HG03097 (cell line): ENCODE results near the gene TSC22D2.

Experiments
- ATAC-seq: cut with Tn5 transposase; IDR thresholded peaks from one replicate; pipeline ENCODE4 v1.9.1; 2021; ENCODE audit not compliant: unreplicated experiment, low FRiP score

The TSC22D2 gene

GRCh38 chr3:150411106-150411460, 3.0 kb downstream of the TSC22D2 start:
- ATAC-seq = no peak

- no peak for ATAC-seq
These were observed 3.4 kb downstream of the TSC22D2 start for GRCh38 chr3:150411546-150411945.

- ATAC-seq = no peak
These were observed 3.9 kb downstream of the TSC22D2 start for GRCh38 chr3:150411976-150412375.

GRCh38 chr3:150412561-150413231, 4.6 kb downstream of the TSC22D2 start:
- no peak for ATAC-seq

- no peak for ATAC-seq
These were observed 6.2 kb downstream of the TSC22D2 start for GRCh38 chr3:150414258-150414657.

GRCh38 chr3:150414959-150415358, 6.9 kb downstream of the TSC22D2 start:
- ATAC-seq = no peak

- no peak for ATAC-seq
These were observed 11.2 kb downstream of the TSC22D2 start for GRCh38 chr3:150419076-150419868.

GRCh38 chr3:150419959-150420358, 11.9 kb downstream of the TSC22D2 start:
- no peak for ATAC-seq

- no peak for ATAC-seq
These were observed 13.2 kb downstream of the TSC22D2 start for GRCh38 chr3:150421256-150421655.

- ATAC-seq = no peak
These were observed 13.9 kb downstream of the TSC22D2 start for GRCh38 chr3:150421799-150422548.

GRCh38 chr3:150422907-150423306, 14.8 kb downstream of the TSC22D2 start:
- ATAC-seq = no peak

GRCh38 chr3:150423761-150424160, 15.7 kb downstream of the TSC22D2 start:
- ATAC-seq = no peak

- ATAC-seq = no peak
These were observed 18.2 kb downstream of the TSC22D2 start for GRCh38 chr3:150426292-150426691.

- ATAC-seq = no peak
These were observed 20.5 kb downstream of the TSC22D2 start for GRCh38 chr3:150428562-150428961.

GRCh38 chr3:150429767-150430671, 21.9 kb downstream of the TSC22D2 start:
- ATAC-seq = no peak

GRCh38 chr3:150433347-150433746, 25.2 kb downstream of the TSC22D2 start:
- no peak for ATAC-seq

- no peak for ATAC-seq
These were observed 26.1 kb downstream of the TSC22D2 start for GRCh38 chr3:150434234-150434633.

GRCh38 chr3:150436161-150436560, 28.1 kb downstream of the TSC22D2 start:
- ATAC-seq = no peak

- no peak for ATAC-seq
These were observed 31.6 kb downstream of the TSC22D2 start for GRCh38 chr3:150439657-150440056.

GRCh38 chr3:150443331-150443741, 35.2 kb downstream of the TSC22D2 start:
- ATAC-seq = no peak
